Panc1 (cell line): Measurements from ENCODE around the gene FRMPD4. TPM values are rescaled to one million over a fixed set of nuclear protein-coding genes. Genes with fewer than 3 reads are reported as not detected.

Experiments
- ATAC-seq: fragments of 200-7000 bp; cut with Tn5 transposase; 2 replicates; pipeline ENCODE4 v1.9.1; 2020; ENCODE audit warnings: mild to moderate bottlenecking, moderate library complexity
- BruUV-seq: library from RNA; stranded (reverse); fragments of 400-500 nt; replicated peaks from 2 replicates; lab custom pipeline; 2021; lab: Mats Ljungman, UMichigan
- CTCF ChIA-PET: fragments of 300-600 bp; sonication (Branson Sonifier 250); formaldehyde crosslinking; loops from one replicate; lab custom pipeline; 2022; ENCODE audit warnings: antibody characterized with exemption; lab: Charles Lee
- POLR2A ChIA-PET: fragments of 300-600 bp; sonication (Branson Sonifier 250); formaldehyde crosslinking; loops from one replicate; lab custom pipeline; 2022; ENCODE audit warnings: antibody characterized with exemption; lab: Charles Lee
- DNase-seq: peaks from one replicate; pipeline ENCODE4 v3.0.0-alpha.2; 2010; ENCODE audit warnings: low read depth, low spot score
- H3K27ac ChIP-seq: 2 replicates; pipeline ENCODE4 v1.5.1; 2011; ENCODE audit warnings: mild to moderate bottlenecking, low read length, inconsistent platforms
- H3K27me3 ChIP-seq: fragments of 200-500 bp; sonication (Bioruptor generic); 2 replicates; pipeline ENCODE4 v1.6.0; 2014; ENCODE audit warnings: low read length, inconsistent platforms; ENCODE audit not compliant: control insufficient read depth, insufficient read depth
- H3K36me3 ChIP-seq: fragments of 200-500 bp; sonication (Bioruptor generic); 2 replicates; pipeline ENCODE4 v1.5.1; 2014; ENCODE audit warnings: inconsistent platforms, mild to moderate bottlenecking, low read length, moderate library complexity; ENCODE audit not compliant: control insufficient read depth, insufficient read depth
- H3K4me1 ChIP-seq: 2 replicates; pipeline ENCODE4 v1.5.1; 2011; ENCODE audit warnings: inconsistent platforms, mild to moderate bottlenecking, low read length, moderate library complexity; ENCODE audit not compliant: control insufficient read depth, insufficient read depth
- H3K4me3 ChIP-seq, 2 experiments: 2 replicates each; pipeline ENCODE4 v1.5.1; 2011 to 2012; ENCODE audit warnings: low read depth in 2 of 2, low read length in 2 of 2, mild to moderate bottlenecking in 2 of 2, inconsistent platforms in 1 of 2, moderate library complexity in 1 of 2
- H3K9me3 ChIP-seq: fragments of 200-500 bp; sonication (Bioruptor generic); 2 replicates; pipeline ENCODE4 v1.5.1; 2014; ENCODE audit warnings: low read depth, mild to moderate bottlenecking, inconsistent platforms, low read length, moderate library complexity; ENCODE audit not compliant: control insufficient read depth, insufficient read depth
- POLR2AphosphoS5 ChIP-seq: IDR thresholded peaks from 2 replicates; pipeline ENCODE4 v1.6.1; 2012; ENCODE audit warnings: mild to moderate bottlenecking, low read depth, low read length, moderate library complexity
- REST ChIP-seq, 2 experiments: IDR thresholded peaks; 2 replicates each; pipeline ENCODE4 v1.6.1; 2011 to 2012; ENCODE audit warnings: low read depth in 2 of 2, control low read depth in 1 of 2, low read length in 1 of 2, mild to moderate bottlenecking in 1 of 2, moderate library complexity in 1 of 2; ENCODE audit not compliant: insufficient read depth in 1 of 2
- SIN3A ChIP-seq: IDR thresholded peaks from 2 replicates; pipeline ENCODE4 v1.6.1; 2012; ENCODE audit warnings: low read depth, mild to moderate bottlenecking, low read length, moderate library complexity, borderline replicate concordance; ENCODE audit not compliant: insufficient read depth
- TCF7L2 ChIP-seq: IDR thresholded peaks from 2 replicates; pipeline ENCODE4 v1.6.1; 2011; ENCODE audit warnings: mild to moderate bottlenecking, low read depth, low read length, inconsistent platforms
- in situ Hi-C: cut with HindIII; loops from 2 replicates; pipeline ENCODE4 v1.10.0; 2016; ENCODE audit warnings: low sequenced_read_pairs, low pct_unique_long_range_greater_than_20kb
- intact Hi-C: fragments of 100-400 bp; cut with micrococcal nuclease; formaldehyde crosslinking; loops from one replicate; pipeline ENCODE4 v1.10.0; 2022; ENCODE audit not compliant: unreplicated experiment
- total RNA-seq: library from RNA; stranded (reverse); gene quantifications from one replicate; pipeline ENCODE4 v1.2.1, GENCODE V29; 2021; ENCODE audit not compliant: unreplicated experiment
- TF ChIP-seq, protein P1 (sequence below): fragments of 450-650 bp; IDR thresholded peaks from 2 replicates; pipeline ENCODE4 v1.5.1; 2017; ENCODE audit warnings: mild to moderate bottlenecking

The FRMPD4 gene
- total RNA-seq, 1 experiment from 2014 or later: not detected

DNA sequence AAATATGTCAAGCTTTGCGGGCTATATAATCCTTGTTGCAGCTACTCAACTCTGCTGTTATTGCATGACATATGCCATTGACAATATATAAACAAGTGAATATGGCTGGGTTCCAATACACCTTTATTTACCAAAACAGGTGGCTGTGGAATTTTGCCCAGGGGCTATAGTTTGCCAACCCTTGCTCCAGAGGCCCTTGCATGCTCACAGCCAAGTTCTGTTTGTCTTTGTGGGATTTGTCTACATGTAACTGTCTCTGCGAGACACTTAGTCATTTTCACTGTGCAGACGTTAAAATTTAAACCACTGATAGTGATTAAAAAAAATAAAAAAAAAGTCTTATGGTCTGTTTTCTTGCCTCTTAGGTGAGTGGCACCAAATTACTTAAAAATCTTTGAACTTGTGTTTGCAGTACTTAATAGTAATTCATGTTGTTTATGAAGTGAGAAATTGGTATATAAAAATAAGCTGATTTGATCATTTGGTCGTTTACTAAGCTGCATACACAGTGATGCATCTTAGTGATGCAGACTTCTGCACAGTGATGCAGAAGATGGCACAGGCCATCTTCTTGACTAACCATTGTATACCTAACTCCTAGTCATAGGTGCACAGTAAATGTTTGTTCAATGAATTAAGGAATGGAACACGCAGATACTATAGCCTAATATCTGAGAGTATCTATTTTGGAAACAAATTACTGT lies 170.9 kb downstream of the FRMPD4 start:
- Histone ChIP-seq H3K9me3 (no peaks in the 10 kb centered on the region), H3K27me3 (no peaks in the 10 kb centered on the region), H3K4me3 (no peak overlapping the region), H3K27ac (no peak overlapping the region), H3K36me3 (no peaks in the 10 kb centered on the region), H3K4me1 (no peaks in the 10 kb centered on the region)
- intact Hi-C loops (no loop called here), in situ Hi-C loops (no loop called here)
- no peak for ATAC-seq
- TF ChIP-seq REST (IDR thresholded peaks at IDR 0.05; ENCODE audit: insufficient read depth in 1 of 2, low read depth in 2 of 2, low read length in 1 of 2) (no peak), POLR2AphosphoS5 (no peak), TCF7L2 (no peak), SIN3A (no peak)
- TF ChIP-seq, protein P1, sequence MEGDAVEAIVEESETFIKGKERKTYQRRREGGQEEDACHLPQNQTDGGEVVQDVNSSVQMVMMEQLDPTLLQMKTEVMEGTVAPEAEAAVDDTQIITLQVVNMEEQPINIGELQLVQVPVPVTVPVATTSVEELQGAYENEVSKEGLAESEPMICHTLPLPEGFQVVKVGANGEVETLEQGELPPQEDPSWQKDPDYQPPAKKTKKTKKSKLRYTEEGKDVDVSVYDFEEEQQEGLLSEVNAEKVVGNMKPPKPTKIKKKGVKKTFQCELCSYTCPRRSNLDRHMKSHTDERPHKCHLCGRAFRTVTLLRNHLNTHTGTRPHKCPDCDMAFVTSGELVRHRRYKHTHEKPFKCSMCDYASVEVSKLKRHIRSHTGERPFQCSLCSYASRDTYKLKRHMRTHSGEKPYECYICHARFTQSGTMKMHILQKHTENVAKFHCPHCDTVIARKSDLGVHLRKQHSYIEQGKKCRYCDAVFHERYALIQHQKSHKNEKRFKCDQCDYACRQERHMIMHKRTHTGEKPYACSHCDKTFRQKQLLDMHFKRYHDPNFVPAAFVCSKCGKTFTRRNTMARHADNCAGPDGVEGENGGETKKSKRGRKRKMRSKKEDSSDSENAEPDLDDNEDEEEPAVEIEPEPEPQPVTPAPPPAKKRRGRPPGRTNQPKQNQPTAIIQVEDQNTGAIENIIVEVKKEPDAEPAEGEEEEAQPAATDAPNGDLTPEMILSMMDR: no peak
- DNase-seq: no peak
- CTCF ChIA-PET: no interaction called here
- no TSS peak for BruUV-seq
- POLR2A ChIA-PET: no interaction called here

- H3K4me1 ChIP-seq: no peaks in the 10 kb centered on the region
- ChIA-PET POLR2A (no interaction called here), CTCF (no interaction called here)
- no peaks in the 10 kb centered on the region for H3K36me3 ChIP-seq
- H3K27ac ChIP-seq: no peak overlapping the region
- no peak overlapping the region for H3K4me3 ChIP-seq
- H3K27me3 ChIP-seq: no peaks in the 10 kb centered on the region
- TF ChIP-seq SIN3A (no peak), REST (IDR thresholded peaks at IDR 0.05; ENCODE audit: insufficient read depth in 1 of 2, low read depth in 2 of 2, low read length in 1 of 2) (no peak), POLR2AphosphoS5 (no peak)
- TF ChIP-seq, protein P1: no peak
- H3K9me3 ChIP-seq: no peaks in the 10 kb centered on the region
- ATAC-seq: no peak
- BruUV-seq: no TSS peak
- DNase-seq: no peak
- in situ Hi-C loops: no loop called here
- intact Hi-C loops: no loop called here
Observed at GRCh38 chrX:12309744-12310076, 171.4 kb downstream of the FRMPD4 start.
